ENCODE measurements around the gene MYMX. TPM values are rescaled to one million over a fixed set of nuclear protein-coding genes. Genes with fewer than 3 reads are reported as not detected.
"Not testable (repeated sequence)": the region's sequence is repeated elsewhere in the genome, so short reads cannot be mapped to it uniquely, and the experiment has no call there.

Gene MYMX
- total and polyA plus RNA-seq, 2 experiments from 2014 or later = 1.0 TPM; not detected in 1

- DNase-seq (ENCODE audit: low read depth in 1 of 2, low spot score in 1 of 2) = no peak
- TF ChIP-seq CTCF (IDR thresholded peaks at IDR 0.05; ENCODE audit: low read depth, low read length) = no peak
- H3K4me1 ChIP-seq (ENCODE audit: low read depth) = no peaks in the 10 kb centered on the region
- no peaks in the 10 kb centered on the region for H3K27me3 ChIP-seq
- no peak overlapping the region for H3K4me3 ChIP-seq
- H3K27ac ChIP-seq = no peak overlapping the region
- H3K9me3 ChIP-seq (ENCODE audit: low read depth) = no peaks in the 10 kb centered on the region
- no peaks in the 10 kb centered on the region for H3K36me3 ChIP-seq
Observed at GRCh38 chr6:44183783-44184182, 32.9 kb upstream of the MYMX start.

GRCh38 chr6:44185356-44185755 lies 31.4 kb upstream of the MYMX start:
- not testable (repeated sequence) for DNase-seq (ENCODE audit: low read depth in 1 of 2, low spot score in 1 of 2); H3K4me1 ChIP-seq (ENCODE audit: low read depth); H3K36me3 ChIP-seq; H3K27me3 ChIP-seq; H3K9me3 ChIP-seq (ENCODE audit: low read depth); H3K4me3 ChIP-seq; H3K27ac ChIP-seq

- no peak for TF ChIP-seq CTCF (IDR thresholded peaks at IDR 0.05; ENCODE audit: low read depth, low read length)
- Histone ChIP-seq H3K27ac (no peak overlapping the region), H3K4me3 (no peak overlapping the region), H3K36me3 (no peaks in the 10 kb centered on the region), H3K4me1 (ENCODE audit: low read depth) (no peaks in the 10 kb centered on the region), H3K27me3 (no peaks in the 10 kb centered on the region), H3K9me3 (ENCODE audit: low read depth) (no peaks in the 10 kb centered on the region)
- DNase-seq (ENCODE audit: low read depth in 1 of 2, low spot score in 1 of 2) = no peak
Observed at GRCh38 chr6:44185953-44186634, 30.6 kb upstream of the MYMX start.

- Histone ChIP-seq H3K36me3 (no peaks in the 10 kb centered on the region), H3K9me3 (ENCODE audit: low read depth) (no peaks in the 10 kb centered on the region), H3K27ac (no peak overlapping the region), H3K4me1 (ENCODE audit: low read depth) (no peaks in the 10 kb centered on the region), H3K27me3 (no peaks in the 10 kb centered on the region), H3K4me3 (no peak overlapping the region)
- DNase-seq (ENCODE audit: low read depth in 1 of 2, low spot score in 1 of 2) = no peak
- no peak for TF ChIP-seq CTCF (IDR thresholded peaks at IDR 0.05; ENCODE audit: low read depth, low read length)
Observed at GRCh38 chr6:44186635-44187025, 30.1 kb upstream of the MYMX start.

- H3K4me1 ChIP-seq (ENCODE audit: low read depth) = no peaks in the 10 kb centered on the region
- no peaks in the 10 kb centered on the region for H3K9me3 ChIP-seq (ENCODE audit: low read depth)
- DNase-seq (ENCODE audit: low read depth in 1 of 2, low spot score in 1 of 2) = no peak
- H3K4me3 ChIP-seq = no peak overlapping the region
- TF ChIP-seq CTCF (IDR thresholded peaks at IDR 0.05; ENCODE audit: low read depth, low read length) = no peak
- no peak overlapping the region for H3K27ac ChIP-seq
- no peaks in the 10 kb centered on the region for H3K27me3 ChIP-seq
- no peaks in the 10 kb centered on the region for H3K36me3 ChIP-seq
Observed at GRCh38 chr6:44188819-44189218, 27.9 kb upstream of the MYMX start.

GRCh38 chr6:44189257-44189656 lies 27.5 kb upstream of the MYMX start:
- Histone ChIP-seq H3K27me3 (no peaks in the 10 kb centered on the region), H3K4me3 (no peak overlapping the region), H3K36me3 (no peaks in the 10 kb centered on the region), H3K9me3 (ENCODE audit: low read depth) (no peaks in the 10 kb centered on the region), H3K27ac (no peak overlapping the region), H3K4me1 (ENCODE audit: low read depth) (no peaks in the 10 kb centered on the region)
- TF ChIP-seq CTCF (IDR thresholded peaks at IDR 0.05; ENCODE audit: low read depth, low read length) = no peak
- no peak for DNase-seq (ENCODE audit: low read depth in 1 of 2, low spot score in 1 of 2)

Data from cardiac muscle cell (in vitro differentiated cells and primary cell).